ENCODE results near the gene YKT6. TPM values are rescaled to one million over a fixed set of nuclear protein-coding genes. Genes with fewer than 3 reads are reported as not detected.

The YKT6 gene
- total RNA-seq = 10 to 100 TPM; 48.3 to 75.8 (median 54.4) TPM

GRCh38 chr7:44200699-44201461, at the start of gene YKT6:
YKT6 (plus strand) TSS chr7:44200978; CDS start chr7:44201136, 158 bp downstream.
- DNase-seq (ENCODE audit: low spot score) = peak; percentile 74
- TF ChIP-seq, protein P1, sequence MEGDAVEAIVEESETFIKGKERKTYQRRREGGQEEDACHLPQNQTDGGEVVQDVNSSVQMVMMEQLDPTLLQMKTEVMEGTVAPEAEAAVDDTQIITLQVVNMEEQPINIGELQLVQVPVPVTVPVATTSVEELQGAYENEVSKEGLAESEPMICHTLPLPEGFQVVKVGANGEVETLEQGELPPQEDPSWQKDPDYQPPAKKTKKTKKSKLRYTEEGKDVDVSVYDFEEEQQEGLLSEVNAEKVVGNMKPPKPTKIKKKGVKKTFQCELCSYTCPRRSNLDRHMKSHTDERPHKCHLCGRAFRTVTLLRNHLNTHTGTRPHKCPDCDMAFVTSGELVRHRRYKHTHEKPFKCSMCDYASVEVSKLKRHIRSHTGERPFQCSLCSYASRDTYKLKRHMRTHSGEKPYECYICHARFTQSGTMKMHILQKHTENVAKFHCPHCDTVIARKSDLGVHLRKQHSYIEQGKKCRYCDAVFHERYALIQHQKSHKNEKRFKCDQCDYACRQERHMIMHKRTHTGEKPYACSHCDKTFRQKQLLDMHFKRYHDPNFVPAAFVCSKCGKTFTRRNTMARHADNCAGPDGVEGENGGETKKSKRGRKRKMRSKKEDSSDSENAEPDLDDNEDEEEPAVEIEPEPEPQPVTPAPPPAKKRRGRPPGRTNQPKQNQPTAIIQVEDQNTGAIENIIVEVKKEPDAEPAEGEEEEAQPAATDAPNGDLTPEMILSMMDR (IDR thresholded peaks at IDR 0.05) = peak in 2 of 3 donors; percentile 28 to 48
- peak; percentile 98 for ATAC-seq (ENCODE audit: low FRiP score)

DNA sequence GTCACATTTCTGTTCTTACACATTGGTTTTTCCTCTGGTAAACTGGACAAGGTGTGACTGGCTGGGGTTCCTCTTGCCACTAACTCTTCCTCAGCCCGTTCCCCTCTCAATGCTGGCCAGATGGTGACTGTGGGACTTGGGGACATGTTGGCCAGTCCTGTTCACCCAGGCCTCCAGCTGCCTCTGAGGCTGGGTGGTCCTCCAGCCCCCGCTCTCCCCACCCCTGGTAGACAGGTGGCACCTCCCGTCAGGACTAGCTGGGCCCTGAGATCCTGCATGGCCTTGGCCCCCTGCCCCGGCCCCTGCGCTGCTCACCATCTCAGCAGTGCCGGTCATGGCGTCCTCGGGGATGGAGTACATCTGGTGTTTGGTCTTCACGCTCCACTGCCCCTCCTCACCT, 48.8 kb upstream of the YKT6 start:
- DNase-seq (ENCODE audit: low spot score) (peak; percentile 1), ATAC-seq (ENCODE audit: low FRiP score) (no peak)
- TF ChIP-seq, protein P1 (IDR thresholded peaks at IDR 0.05) = no peak

DNA sequence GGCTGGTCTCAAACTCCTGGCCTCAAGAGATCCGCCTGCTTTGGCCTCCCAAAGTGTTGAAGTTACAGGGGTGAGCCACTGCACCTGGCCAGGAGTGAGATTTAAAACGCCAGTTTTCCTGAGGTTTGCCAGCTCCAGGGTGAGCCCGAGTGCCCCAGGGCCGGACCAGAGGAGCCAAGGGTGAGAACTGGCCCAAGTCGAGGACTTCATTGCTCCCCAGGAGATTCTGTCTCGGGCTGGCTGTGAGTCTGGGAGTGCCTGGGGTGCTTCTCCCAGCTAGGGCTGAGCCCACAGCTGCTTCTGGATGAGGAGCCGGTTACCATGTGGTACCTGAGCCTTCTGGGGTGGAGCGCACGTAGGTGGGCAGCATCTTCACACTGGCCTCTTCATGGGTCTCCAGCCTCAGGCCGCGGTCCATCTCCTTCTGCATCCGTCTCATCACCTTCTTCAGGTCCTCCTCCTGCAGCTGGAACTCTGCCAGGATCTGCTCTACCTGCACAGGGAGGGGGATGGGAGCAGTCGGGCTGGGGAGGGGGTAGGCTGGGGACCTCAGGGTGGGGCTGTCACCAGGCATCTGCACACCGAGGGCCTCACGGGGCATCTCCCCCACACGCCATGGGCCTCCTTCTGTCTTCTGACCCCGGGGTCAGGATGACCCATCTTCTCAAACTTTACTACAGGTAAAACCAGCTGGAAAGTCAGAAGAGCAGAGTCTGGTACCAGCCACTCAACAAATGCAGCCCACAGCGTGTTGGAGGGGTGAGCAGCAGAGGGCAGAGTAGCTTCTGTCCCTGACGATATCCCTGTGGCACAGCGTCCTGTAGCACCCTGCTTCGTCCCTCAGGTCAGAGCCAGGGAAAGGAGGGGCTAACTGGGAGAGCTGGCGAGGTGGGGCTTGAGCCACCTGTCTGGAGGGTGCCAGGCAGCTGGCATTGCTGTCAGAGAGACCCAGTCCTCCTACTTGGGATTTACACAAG, 47.5 kb upstream of the YKT6 start:
- TF ChIP-seq, protein P1 (IDR thresholded peaks at IDR 0.05) = no peak

DNA sequence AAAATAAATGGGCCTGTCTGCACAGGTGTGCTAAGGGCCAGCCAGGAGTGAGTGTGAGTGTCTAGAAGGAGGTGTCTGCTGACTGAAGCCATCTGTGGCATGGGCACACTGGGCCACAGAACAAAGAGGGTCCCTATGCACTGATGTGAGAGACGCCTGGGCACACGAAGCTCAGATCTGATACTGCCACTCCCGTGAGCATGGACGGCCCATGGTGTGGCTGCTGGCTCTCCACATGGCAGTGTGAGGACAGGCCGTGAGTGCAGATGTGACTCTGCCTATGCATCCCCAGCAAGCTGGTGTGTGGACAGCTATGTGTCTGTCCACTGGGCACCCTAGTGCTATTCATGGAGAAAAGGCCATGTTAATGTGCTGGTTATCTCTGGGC, 46.8 kb upstream of the YKT6 start:
- ATAC-seq (ENCODE audit: low FRiP score) = no peak
- TF ChIP-seq, protein P1 (IDR thresholded peaks at IDR 0.05) = no peak
- peak; percentile 18 for DNase-seq (ENCODE audit: low spot score)

More for the DNA sequence above, 47.5 kb upstream of the YKT6 start:
- ATAC-seq (ENCODE audit: low FRiP score) (no peak), DNase-seq (ENCODE audit: low spot score) (peak; percentile 11)

DNA sequence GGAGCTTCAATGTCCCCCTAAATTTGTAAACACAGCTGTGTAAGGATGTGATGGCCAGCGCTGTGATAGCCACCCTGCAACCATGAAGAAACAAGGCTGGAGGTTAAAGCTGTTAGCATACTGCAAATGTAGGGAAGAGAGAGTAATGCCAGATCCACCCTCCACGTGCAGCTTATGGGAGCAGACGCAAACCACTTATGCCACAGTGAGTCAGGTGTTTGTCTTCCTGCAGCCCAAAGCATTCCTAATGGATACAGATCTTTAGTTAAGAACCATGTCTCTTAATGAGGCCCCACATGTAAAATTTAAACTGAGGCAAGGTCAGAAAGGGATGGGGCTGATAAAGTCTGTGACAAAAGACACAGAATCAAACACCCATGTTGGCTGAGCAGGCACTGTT, 46.1 kb upstream of the YKT6 start:
- TF ChIP-seq, protein P1 (IDR thresholded peaks at IDR 0.05) = no peak
- ATAC-seq (ENCODE audit: low FRiP score) = no peak
- peak; percentile 1 for DNase-seq (ENCODE audit: low spot score)

GRCh38 chr7:44155191-44156185, 45.3 kb upstream of the YKT6 start:
- TF ChIP-seq, protein P1 (IDR thresholded peaks at IDR 0.05) = no peak
- DNase-seq (ENCODE audit: low spot score) (peak; percentile 20), ATAC-seq (ENCODE audit: low FRiP score) (no peak)
